Hepatocyte (in vitro differentiated cells): ENCODE results near the gene CRHR1.

Source experiments
- CTCF ChIP-seq: fragments of 200-600 bp; sonication (generic); IDR thresholded peaks from 2 replicates; pipeline ENCODE4 v1.5.1; 2016; ENCODE audit warnings: antibody characterized with exemption, mild to moderate bottlenecking; ENCODE audit not compliant: poor library complexity
- EZH2 ChIP-seq: fragments of 200-600 bp; sonication (generic); IDR thresholded peaks from 2 replicates; pipeline ENCODE4 v1.6.1; 2016; ENCODE audit warnings: antibody characterized with exemption, mild to moderate bottlenecking, borderline replicate concordance

GRCh38 chr17:45835481-45835880 is 51.4 kb downstream of the CRHR1 start:
- TF ChIP-seq CTCF (no peak), EZH2 (no peak)
